WTC11 (cell line): ENCODE data around the gene MRPL24. TPM values are rescaled to one million over a fixed set of nuclear protein-coding genes. Genes with fewer than 3 reads are reported as not detected.

Experiments
- ATAC-seq: fragments of 200-7000 bp; cut with Tn5 transposase; 2 replicates; pipeline ENCODE4 v1.10.0; 2021; ENCODE audit warnings: mild to moderate bottlenecking, moderate library complexity
- CTCF ChIA-PET: fragments of 300-600 bp; sonication (Branson Sonifier 250); formaldehyde crosslinking; loops from one replicate; lab custom pipeline; 2021; ENCODE audit warnings: antibody characterized with exemption; lab: Charles Lee
- POLR2A ChIA-PET: fragments of 350-600 bp; sonication (Branson Sonifier 250); formaldehyde crosslinking; loops from one replicate; lab custom pipeline; 2021; ENCODE audit warnings: antibody characterized with exemption; lab: Charles Lee
- DNase-seq: peaks from one replicate; pipeline ENCODE4 v3.0.0; 2021; ENCODE audit warnings: low spot score
- H3K27ac Mint-ChIP-seq: 2 replicates; pipeline ENCODE4 v1.8.0; 2021; ENCODE audit warnings: mixed read lengths
- H3K27me3 Mint-ChIP-seq: 2 replicates; pipeline ENCODE4 v1.8.0; 2021; ENCODE audit warnings: low read depth, mild to moderate bottlenecking, moderate library complexity, mixed read lengths
- H3K36me3 Mint-ChIP-seq: 2 replicates; pipeline ENCODE4 v1.8.0; 2021; ENCODE audit warnings: mixed read lengths
- H3K4me1 Mint-ChIP-seq: 2 replicates; pipeline ENCODE4 v1.8.0; 2022; ENCODE audit warnings: mixed read lengths
- H3K4me3 Mint-ChIP-seq: 2 replicates; pipeline ENCODE4 v1.8.0; 2021; ENCODE audit warnings: mild to moderate bottlenecking, moderate library complexity, mixed read lengths
- H3K9me3 Mint-ChIP-seq: 2 replicates; pipeline ENCODE4 v1.8.0; 2021; ENCODE audit warnings: mixed read lengths
- CREM ChIP-seq: sonication (generic); formaldehyde crosslinking; IDR thresholded peaks from 2 replicates; pipeline ENCODE4 v1.8.1; 2022; ENCODE audit warnings: mild to moderate bottlenecking, missing genetic modification reagents, moderate library complexity
- E2F4 ChIP-seq: sonication (generic); formaldehyde crosslinking; IDR thresholded peaks from 2 replicates; pipeline ENCODE4 v1.8.1; 2022; ENCODE audit warnings: low read depth, mild to moderate bottlenecking, moderate library complexity, missing genetic modification reagents, borderline replicate concordance
- ESRRA ChIP-seq: sonication (generic); formaldehyde crosslinking; IDR thresholded peaks from 2 replicates; pipeline ENCODE4 v1.8.1; 2022; ENCODE audit warnings: mild to moderate bottlenecking, missing genetic modification reagents, borderline replicate concordance
- FOXK1 ChIP-seq: sonication (generic); formaldehyde crosslinking; IDR thresholded peaks from 2 replicates; pipeline ENCODE4 v1.8.0; 2022; ENCODE audit warnings: mild to moderate bottlenecking, moderate library complexity, missing genetic modification reagents
- FOXP1 ChIP-seq: sonication (generic); formaldehyde crosslinking; IDR thresholded peaks from 2 replicates; pipeline ENCODE4 v1.8.0; 2022; ENCODE audit warnings: missing genetic modification reagents, mild to moderate bottlenecking, moderate library complexity, borderline replicate concordance
- FOXP4 ChIP-seq: sonication (generic); formaldehyde crosslinking; IDR thresholded peaks from 2 replicates; pipeline ENCODE4 v1.8.0; 2022; ENCODE audit warnings: mild to moderate bottlenecking, missing genetic modification reagents
- GTF2I ChIP-seq: fragments of 250-450 bp; sonication (Bioruptor Pico); conservative IDR thresholded peaks from 2 replicates; pipeline ENCODE4 v1.4.0; 2021; ENCODE audit warnings: mild to moderate bottlenecking
- IRF1 ChIP-seq: sonication (generic); formaldehyde crosslinking; IDR thresholded peaks from 2 replicates; pipeline ENCODE4 v1.8.0; 2023; ENCODE audit warnings: missing genetic modification reagents
- NR3C1 ChIP-seq: sonication (generic); formaldehyde crosslinking; conservative IDR thresholded peaks from 2 replicates; pipeline ENCODE4 v1.8.1; 2023; ENCODE audit warnings: low read depth, mild to moderate bottlenecking, missing genetic modification reagents
- OVOL2 ChIP-seq: fragments of 250-450 bp; sonication (Bioruptor Pico); IDR thresholded peaks from 2 replicates; pipeline ENCODE4 v1.9.0; 2021; ENCODE audit warnings: mild to moderate bottlenecking, borderline replicate concordance
- RELA ChIP-seq: sonication (generic); formaldehyde crosslinking; IDR thresholded peaks from 2 replicates; pipeline ENCODE4 v1.8.1; 2022; ENCODE audit warnings: missing genetic modification reagents, mild to moderate bottlenecking, borderline replicate concordance
- SOX15 ChIP-seq: fragments of 250-450 bp; sonication (Bioruptor Pico); IDR thresholded peaks from 2 replicates; pipeline ENCODE4 v1.9.0; 2021; ENCODE audit warnings: mild to moderate bottlenecking
- SP1 ChIP-seq: sonication (generic); formaldehyde crosslinking; conservative IDR thresholded peaks from 2 replicates; pipeline ENCODE4 v1.8.1; 2022; ENCODE audit warnings: missing genetic modification reagents
- USF1 ChIP-seq: sonication (generic); formaldehyde crosslinking; IDR thresholded peaks from 2 replicates; pipeline ENCODE4 v1.8.0; 2022; ENCODE audit warnings: mild to moderate bottlenecking, missing genetic modification reagents
- ZNF138 ChIP-seq: sonication (generic); formaldehyde crosslinking; conservative IDR thresholded peaks from 2 replicates; pipeline ENCODE4 v1.8.1; 2022; ENCODE audit warnings: mild to moderate bottlenecking, moderate library complexity, missing genetic modification reagents
- ZNF232 ChIP-seq: sonication (generic); formaldehyde crosslinking; IDR thresholded peaks from 2 replicates; pipeline ENCODE4 v1.8.0; 2022; ENCODE audit warnings: mild to moderate bottlenecking, missing genetic modification reagents
- ZNF512 ChIP-seq: sonication (generic); formaldehyde crosslinking; IDR thresholded peaks from 2 replicates; pipeline ENCODE4 v1.8.1; 2022; ENCODE audit warnings: missing genetic modification reagents, borderline replicate concordance
- total RNA-seq: library from RNA; stranded (reverse); gene quantifications from 3 replicates; pipeline ENCODE4 v1.2.3, GENCODE V29; 2021
- TF ChIP-seq, protein P1 (sequence below): sonication (generic); formaldehyde crosslinking; IDR thresholded peaks from 2 replicates; pipeline ENCODE4 v1.8.1; 2022; ENCODE audit warnings: mild to moderate bottlenecking, moderate library complexity, missing genetic modification reagents

The MRPL24 gene
- total RNA-seq, 1 experiment from 2014 or later: 35.2 TPM

GRCh38 chr1:156714830-156715229 is 26.1 kb downstream of the MRPL24 start:
- TF ChIP-seq ZNF138 (CRISPR knock-in tag): no peak
- ChIA-PET CTCF (interaction anchor here (1.5 to 25.2 kb wide), 3 partner anchors 8 to 27 kb away, joined by 10 to 1553 read pairs (median 360); partner anchors contain the start of genes ISG20L2 and METTL25B), POLR2A (interaction anchor here (0.8 to 1.2 kb wide), 3 partner anchors 9 to 37 kb away, joined by 3 to 4 read pairs (median 3); partner anchors contain the start of genes HDGF, ISG20L2 and METTL25B)

GRCh38 chr1:156712626-156713025 is 28.3 kb downstream of the MRPL24 start:
- POLR2A ChIA-PET: no interaction called here
- no peak overlapping the region for H3K27ac Mint-ChIP-seq
- no peaks in the 10 kb centered on the region; the same call in 1 of the 2 replicates for H3K27me3 Mint-ChIP-seq
- no peak for TF ChIP-seq FOXP4 (CRISPR knock-in tag)
- no peak for TF ChIP-seq ESRRA (CRISPR knock-in tag)
- no peak for TF ChIP-seq USF1 (CRISPR knock-in tag)
- TF ChIP-seq NR3C1 (CRISPR knock-in tag): no peak
- no peak for TF ChIP-seq ZNF512 (CRISPR knock-in tag)
- no peak for TF ChIP-seq FOXK1
- TF ChIP-seq RELA (CRISPR knock-in tag): no peak
- TF ChIP-seq CREM (CRISPR knock-in tag): no peak
- TF ChIP-seq GTF2I (CRISPR knock-in tag): no peak
- TF ChIP-seq ZNF232: no peak
- TF ChIP-seq SOX15 (CRISPR knock-in tag): no peak
- no peak for TF ChIP-seq SP1 (CRISPR knock-in tag)
- TF ChIP-seq, protein P1, sequence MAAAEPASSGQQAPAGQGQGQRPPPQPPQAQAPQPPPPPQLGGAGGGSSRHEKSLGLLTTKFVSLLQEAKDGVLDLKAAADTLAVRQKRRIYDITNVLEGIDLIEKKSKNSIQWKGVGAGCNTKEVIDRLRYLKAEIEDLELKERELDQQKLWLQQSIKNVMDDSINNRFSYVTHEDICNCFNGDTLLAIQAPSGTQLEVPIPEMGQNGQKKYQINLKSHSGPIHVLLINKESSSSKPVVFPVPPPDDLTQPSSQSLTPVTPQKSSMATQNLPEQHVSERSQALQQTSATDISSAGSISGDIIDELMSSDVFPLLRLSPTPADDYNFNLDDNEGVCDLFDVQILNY (CRISPR knock-in tag): no peak
- no peak for TF ChIP-seq E2F4 (CRISPR knock-in tag)
- TF ChIP-seq OVOL2 (CRISPR knock-in tag): no peak
- TF ChIP-seq IRF1 (CRISPR knock-in tag): no peak
- no peak for TF ChIP-seq FOXP1 (CRISPR knock-in tag)
- H3K4me3 Mint-ChIP-seq: no peak overlapping the region
- peaks cover 55% of the 10 kb centered on the region for H3K4me1 Mint-ChIP-seq
- DNase-seq (no peak), ATAC-seq (no peak)
- H3K9me3 Mint-ChIP-seq: no peaks in the 10 kb centered on the region
- CTCF ChIA-PET: interaction anchor here (1.8 to 25.2 kb wide), 3 partner anchors 15 to 56 kb away, joined by 5 to 1553 read pairs (median 360); partner anchors contain the start of genes ISG20L2 and METTL25B
- H3K36me3 Mint-ChIP-seq: peaks cover 4% of the 10 kb centered on the region

More at GRCh38 chr1:156714830-156715229, 26.1 kb downstream of the MRPL24 start:
- peaks cover 4% of the 10 kb centered on the region for H3K36me3 Mint-ChIP-seq
- DNase-seq: no peak
- no peaks in the 10 kb centered on the region for H3K9me3 Mint-ChIP-seq
- H3K4me3 Mint-ChIP-seq: no peak overlapping the region
- H3K27me3 Mint-ChIP-seq: no peaks in the 10 kb centered on the region; the same call in 1 of the 2 replicates
- H3K27ac Mint-ChIP-seq: peak overlapping the region; percentile 32; the same call in 1 of the 2 replicates
- ATAC-seq: no peak
- peaks cover 35% of the 10 kb centered on the region for H3K4me1 Mint-ChIP-seq
